ENCODE measurements around the gene AVPR2.

Gene AVPR2

DNA sequence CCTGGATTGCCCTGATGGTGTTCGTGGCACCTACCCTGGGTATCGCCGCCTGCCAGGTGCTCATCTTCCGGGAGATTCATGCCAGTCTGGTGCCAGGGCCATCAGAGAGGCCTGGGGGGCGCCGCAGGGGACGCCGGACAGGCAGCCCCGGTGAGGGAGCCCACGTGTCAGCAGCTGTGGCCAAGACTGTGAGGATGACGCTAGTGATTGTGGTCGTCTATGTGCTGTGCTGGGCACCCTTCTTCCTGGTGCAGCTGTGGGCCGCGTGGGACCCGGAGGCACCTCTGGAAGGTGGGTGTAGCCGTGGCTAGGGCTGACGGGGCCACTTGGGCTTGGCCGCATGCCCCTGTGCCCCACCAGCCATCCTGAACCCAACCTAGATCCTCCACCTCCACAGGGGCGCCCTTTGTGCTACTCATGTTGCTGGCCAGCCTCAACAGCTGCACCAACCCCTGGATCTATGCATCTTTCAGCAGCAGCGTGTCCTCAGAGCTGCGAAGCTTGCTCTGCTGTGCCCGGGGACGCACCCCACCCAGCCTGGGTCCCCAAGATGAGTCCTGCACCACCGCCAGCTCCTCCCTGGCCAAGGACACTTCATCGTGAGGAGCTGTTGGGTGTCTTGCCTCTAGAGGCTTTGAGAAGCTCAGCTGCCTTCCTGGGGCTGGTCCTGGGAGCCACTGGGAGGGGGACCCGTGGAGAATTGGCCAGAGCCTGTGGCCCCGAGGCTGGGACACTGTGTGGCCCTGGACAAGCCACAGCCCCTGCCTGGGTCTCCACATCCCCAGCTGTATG lies 1.8 kb downstream of the AVPR2 start:
- Histone ChIP-seq H3K36me3 (ENCODE audit: control insufficient read depth, insufficient read depth, low read length) (peaks cover 3% of the 10 kb centered on the region; the same call in 1 of the 2 replicates), H3K27ac (ENCODE audit: low read depth, low read length) (no peak overlapping the region), H3K9ac (ENCODE audit: low read length) (no peak overlapping the region), H3K9me3 (ENCODE audit: control insufficient read depth, insufficient read depth, low read depth, low read length) (peaks cover 17% of the 10 kb centered on the region; the same call in 1 of the 2 replicates), H3K4me3 (ENCODE audit: low read depth, low read length) (no peak overlapping the region), H3K4me1 (ENCODE audit: control insufficient read depth, insufficient read depth, low read length) (peaks cover 30% of the 10 kb centered on the region; the same call in 1 of the 2 replicates), H3K27me3 (ENCODE audit: control insufficient read depth, insufficient read depth, low read length) (no peaks in the 10 kb centered on the region)

DNA sequence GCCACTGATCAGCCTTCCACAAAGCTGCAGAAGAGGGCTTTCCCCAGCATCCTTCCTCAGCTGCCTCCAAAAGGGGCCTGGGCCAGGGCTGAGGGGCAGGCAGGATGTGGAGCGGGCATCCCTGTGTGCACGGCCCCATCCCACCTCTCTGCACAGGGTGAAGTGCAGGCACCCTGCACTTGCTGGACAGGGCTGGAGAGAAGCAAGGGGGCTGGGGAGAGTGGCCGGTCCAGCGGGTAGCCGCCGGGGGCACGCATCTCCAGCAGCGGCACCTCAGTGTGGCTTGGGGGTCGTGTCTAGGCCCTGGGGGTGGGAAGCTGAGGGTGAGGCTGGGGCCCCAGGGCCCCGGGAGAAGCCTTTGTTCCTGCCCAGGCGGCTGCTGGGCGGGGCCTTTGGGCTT lies 3.0 kb downstream of the AVPR2 start:
- H3K4me3 ChIP-seq (ENCODE audit: low read depth, low read length) = no peak overlapping the region
- no peak overlapping the region for H3K9ac ChIP-seq (ENCODE audit: low read length)
- peaks cover 3% of the 10 kb centered on the region; the same call in 1 of the 2 replicates for H3K36me3 ChIP-seq (ENCODE audit: control insufficient read depth, insufficient read depth, low read length)
- H3K9me3 ChIP-seq (ENCODE audit: control insufficient read depth, insufficient read depth, low read depth, low read length) = peaks cover 17% of the 10 kb centered on the region; the same call in 1 of the 2 replicates
- H3K4me1 ChIP-seq (ENCODE audit: control insufficient read depth, insufficient read depth, low read length) = peaks cover 19% of the 10 kb centered on the region; the same call in 1 of the 2 replicates
- H3K27ac ChIP-seq (ENCODE audit: low read depth, low read length) = no peak overlapping the region
- no peaks in the 10 kb centered on the region for H3K27me3 ChIP-seq (ENCODE audit: control insufficient read depth, insufficient read depth, low read length)

- H3K27ac ChIP-seq (ENCODE audit: low read depth, low read length) = no peak overlapping the region
- H3K27me3 ChIP-seq (ENCODE audit: control insufficient read depth, insufficient read depth, low read length) = no peaks in the 10 kb centered on the region
- peaks cover 6% of the 10 kb centered on the region; the same call in 1 of the 2 replicates for H3K36me3 ChIP-seq (ENCODE audit: control insufficient read depth, insufficient read depth, low read length)
- no peak overlapping the region for H3K9ac ChIP-seq (ENCODE audit: low read length)
- H3K9me3 ChIP-seq (ENCODE audit: control insufficient read depth, insufficient read depth, low read depth, low read length) = peaks cover 14% of the 10 kb centered on the region; the same call in 1 of the 2 replicates
- H3K4me1 ChIP-seq (ENCODE audit: control insufficient read depth, insufficient read depth, low read length) = peaks cover 17% of the 10 kb centered on the region; the same call in 1 of the 2 replicates
- H3K4me3 ChIP-seq (ENCODE audit: low read depth, low read length) = no peak overlapping the region
These were observed 3.9 kb downstream of the AVPR2 start for GRCh38 chrX:153908219-153908860.

DNA sequence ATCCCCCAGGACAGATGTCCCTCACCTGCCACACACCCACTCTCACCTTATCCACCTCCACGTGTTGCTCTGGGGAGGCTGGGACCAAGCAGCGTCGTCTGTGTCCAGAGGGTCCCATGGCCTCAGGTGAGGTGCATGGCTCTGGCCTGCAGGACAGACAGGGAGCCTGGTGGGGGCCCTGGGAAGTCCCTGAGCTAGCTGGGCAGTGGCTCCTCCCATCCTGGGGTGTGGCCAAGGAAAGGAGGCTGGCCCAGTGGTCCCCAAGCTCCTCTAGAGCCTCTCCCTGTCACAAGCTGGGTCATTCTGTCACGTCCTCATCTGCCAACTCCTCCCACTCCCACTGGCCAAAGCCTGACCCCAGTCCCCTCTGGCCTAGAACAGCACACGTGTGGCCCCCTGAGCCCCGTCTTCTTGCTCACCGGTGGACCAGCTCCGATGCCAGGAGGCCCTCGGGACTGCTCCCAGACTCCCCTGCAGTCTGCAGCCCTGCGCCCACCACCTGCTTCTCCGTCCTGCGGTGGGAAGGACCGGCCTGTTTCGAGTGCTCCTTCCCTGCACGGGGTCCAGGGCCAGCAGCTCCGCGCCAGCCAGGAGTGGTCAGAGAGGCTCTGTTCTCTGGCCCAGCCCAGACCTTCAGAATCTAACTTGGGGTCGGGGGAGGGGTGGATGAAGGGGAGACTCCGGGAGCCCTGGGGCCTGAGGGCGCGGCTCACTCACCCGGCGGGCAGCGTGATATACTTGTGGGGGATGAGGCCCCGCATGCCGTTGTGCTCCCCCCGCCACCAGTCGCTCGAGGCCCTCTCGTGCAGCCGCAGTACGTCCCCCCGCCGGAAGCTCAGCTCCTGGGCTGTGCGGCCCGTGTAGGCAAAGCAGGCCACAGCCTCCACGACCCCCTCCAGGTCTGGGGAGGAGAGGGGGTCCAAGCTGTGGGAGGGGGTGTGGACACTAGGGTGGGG lies 4.8 kb downstream of the AVPR2 start:
- H3K27me3 ChIP-seq (ENCODE audit: control insufficient read depth, insufficient read depth, low read length) = no peaks in the 10 kb centered on the region
- H3K9me3 ChIP-seq (ENCODE audit: control insufficient read depth, insufficient read depth, low read depth, low read length) = peaks cover 17% of the 10 kb centered on the region; the same call in 1 of the 2 replicates
- H3K36me3 ChIP-seq (ENCODE audit: control insufficient read depth, insufficient read depth, low read length) = peaks cover 9% of the 10 kb centered on the region; the same call in 1 of the 2 replicates
- H3K9ac ChIP-seq (ENCODE audit: low read length) = no peak overlapping the region
- no peak overlapping the region for H3K4me3 ChIP-seq (ENCODE audit: low read depth, low read length)
- no peak overlapping the region for H3K27ac ChIP-seq (ENCODE audit: low read depth, low read length)
- peaks cover 11% of the 10 kb centered on the region; the same call in 1 of the 2 replicates for H3K4me1 ChIP-seq (ENCODE audit: control insufficient read depth, insufficient read depth, low read length)

DNA sequence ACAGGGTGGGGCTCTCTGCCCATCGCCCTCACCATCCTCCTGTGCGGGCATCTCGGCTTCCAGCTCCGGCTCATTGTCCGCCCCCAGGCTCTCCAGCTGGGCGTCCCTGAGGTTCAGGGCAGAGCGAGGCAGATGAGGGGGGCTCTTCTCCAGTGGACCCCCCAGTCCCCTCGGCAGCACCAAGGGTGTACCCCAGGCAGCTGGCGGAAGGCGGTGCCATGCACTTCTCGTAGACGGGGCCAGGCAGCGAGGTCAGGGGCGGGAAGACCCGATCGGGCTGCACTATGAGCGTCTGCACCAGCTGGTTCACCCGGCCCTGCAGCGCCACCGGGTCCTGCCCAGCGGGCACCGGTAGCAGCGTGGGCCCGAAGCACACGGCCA lies 5.5 kb downstream of the AVPR2 start:
- peaks cover 10% of the 10 kb centered on the region; the same call in 1 of the 2 replicates for H3K4me1 ChIP-seq (ENCODE audit: control insufficient read depth, insufficient read depth, low read length)
- H3K27ac ChIP-seq (ENCODE audit: low read depth, low read length) = no peak overlapping the region
- peaks cover 12% of the 10 kb centered on the region; the same call in 1 of the 2 replicates for H3K36me3 ChIP-seq (ENCODE audit: control insufficient read depth, insufficient read depth, low read length)
- no peak overlapping the region for H3K4me3 ChIP-seq (ENCODE audit: low read depth, low read length)
- H3K9me3 ChIP-seq (ENCODE audit: control insufficient read depth, insufficient read depth, low read depth, low read length) = peaks cover 16% of the 10 kb centered on the region; the same call in 1 of the 2 replicates
- H3K27me3 ChIP-seq (ENCODE audit: control insufficient read depth, insufficient read depth, low read length) = no peaks in the 10 kb centered on the region
- no peak overlapping the region for H3K9ac ChIP-seq (ENCODE audit: low read length)

GRCh38 chrX:153910446-153910845 lies 6.0 kb downstream of the AVPR2 start:
- Histone ChIP-seq H3K27ac (ENCODE audit: low read depth, low read length) (no peak overlapping the region), H3K36me3 (ENCODE audit: control insufficient read depth, insufficient read depth, low read length) (peaks cover 12% of the 10 kb centered on the region; the same call in 1 of the 2 replicates), H3K9ac (ENCODE audit: low read length) (no peak overlapping the region), H3K9me3 (ENCODE audit: control insufficient read depth, insufficient read depth, low read depth, low read length) (peaks cover 16% of the 10 kb centered on the region; the same call in 1 of the 2 replicates), H3K4me3 (ENCODE audit: low read depth, low read length) (no peak overlapping the region), H3K27me3 (ENCODE audit: control insufficient read depth, insufficient read depth, low read length) (no peaks in the 10 kb centered on the region), H3K4me1 (ENCODE audit: control insufficient read depth, insufficient read depth, low read length) (peaks cover 10% of the 10 kb centered on the region; the same call in 1 of the 2 replicates)

- Histone ChIP-seq H3K9ac (ENCODE audit: low read length) (no peak overlapping the region), H3K27ac (ENCODE audit: low read depth, low read length) (no peak overlapping the region), H3K4me3 (ENCODE audit: low read depth, low read length) (no peak overlapping the region), H3K27me3 (ENCODE audit: control insufficient read depth, insufficient read depth, low read length) (no peaks in the 10 kb centered on the region), H3K9me3 (ENCODE audit: control insufficient read depth, insufficient read depth, low read depth, low read length) (peaks cover 9% of the 10 kb centered on the region; the same call in 1 of the 2 replicates), H3K4me1 (ENCODE audit: control insufficient read depth, insufficient read depth, low read length) (peaks cover 10% of the 10 kb centered on the region; the same call in 1 of the 2 replicates), H3K36me3 (ENCODE audit: control insufficient read depth, insufficient read depth, low read length) (peaks cover 12% of the 10 kb centered on the region; the same call in 1 of the 2 replicates)
These were observed 7.3 kb downstream of the AVPR2 start for GRCh38 chrX:153911798-153912197.

DNA sequence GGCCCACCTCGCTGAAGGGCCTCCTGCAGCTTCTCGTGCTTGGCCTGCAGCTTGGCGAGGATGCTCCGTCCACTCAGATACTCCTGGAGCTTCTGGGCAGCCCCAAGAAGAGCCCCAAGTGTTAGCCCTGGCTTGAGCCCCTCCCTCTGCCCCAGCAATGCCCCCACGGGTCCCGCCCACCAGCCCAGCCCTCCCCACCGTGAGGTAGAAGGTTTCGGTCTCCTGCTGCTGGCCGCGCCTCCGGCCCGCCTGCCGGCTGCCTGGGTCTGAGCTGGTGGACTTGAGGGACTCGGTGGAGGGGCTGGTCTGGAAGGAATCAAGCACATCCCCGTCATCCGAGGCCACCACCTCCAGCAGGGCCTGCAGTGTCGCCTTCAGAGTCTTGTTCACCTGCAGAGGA lies 8.7 kb downstream of the AVPR2 start:
- no peak overlapping the region for H3K9ac ChIP-seq (ENCODE audit: low read length)
- peaks cover 20% of the 10 kb centered on the region for H3K36me3 ChIP-seq (ENCODE audit: control insufficient read depth, insufficient read depth, low read length)
- H3K27me3 ChIP-seq (ENCODE audit: control insufficient read depth, insufficient read depth, low read length) = no peaks in the 10 kb centered on the region
- H3K4me1 ChIP-seq (ENCODE audit: control insufficient read depth, insufficient read depth, low read length) = peaks cover 10% of the 10 kb centered on the region; the same call in 1 of the 2 replicates
- no peak overlapping the region for H3K4me3 ChIP-seq (ENCODE audit: low read depth, low read length)
- no peak overlapping the region for H3K27ac ChIP-seq (ENCODE audit: low read depth, low read length)
- peaks cover 12% of the 10 kb centered on the region; the same call in 1 of the 2 replicates for H3K9me3 ChIP-seq (ENCODE audit: control insufficient read depth, insufficient read depth, low read depth, low read length)

DNA sequence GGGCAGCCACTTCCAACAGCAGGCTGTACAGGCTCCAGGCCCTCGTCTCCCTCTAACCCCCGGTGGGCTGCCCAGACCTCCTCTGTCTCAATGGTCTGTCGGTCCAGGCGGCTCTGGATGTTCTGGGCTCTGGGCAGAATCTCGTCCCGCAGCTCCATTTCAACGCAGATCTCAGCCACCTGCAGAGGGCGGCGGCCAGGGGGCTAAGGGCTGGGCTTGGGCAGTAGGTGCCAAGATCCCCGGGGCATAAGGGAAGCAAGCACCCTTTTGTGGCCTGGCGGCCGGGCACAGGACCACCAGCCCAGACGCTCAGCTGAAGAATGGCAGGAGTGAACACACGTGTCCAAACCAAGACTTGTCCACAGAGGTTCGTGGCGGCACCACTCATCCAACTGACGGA lies 9.2 kb downstream of the AVPR2 start:
- Histone ChIP-seq H3K27me3 (ENCODE audit: control insufficient read depth, insufficient read depth, low read length) (no peaks in the 10 kb centered on the region), H3K9me3 (ENCODE audit: control insufficient read depth, insufficient read depth, low read depth, low read length) (peaks cover 12% of the 10 kb centered on the region; the same call in 1 of the 2 replicates), H3K4me3 (ENCODE audit: low read depth, low read length) (no peak overlapping the region), H3K9ac (ENCODE audit: low read length) (no peak overlapping the region), H3K27ac (ENCODE audit: low read depth, low read length) (no peak overlapping the region), H3K36me3 (ENCODE audit: control insufficient read depth, insufficient read depth, low read length) (peaks cover 24% of the 10 kb centered on the region), H3K4me1 (ENCODE audit: control insufficient read depth, insufficient read depth, low read length) (peaks cover 10% of the 10 kb centered on the region; the same call in 1 of the 2 replicates)

GRCh38 chrX:153917869-153918268 lies 13.4 kb downstream of the AVPR2 start:
- peaks cover 40% of the 10 kb centered on the region for H3K36me3 ChIP-seq (ENCODE audit: control insufficient read depth, insufficient read depth, low read length)
- H3K9ac ChIP-seq (ENCODE audit: low read length) = no peak overlapping the region
- H3K4me3 ChIP-seq (ENCODE audit: low read depth, low read length) = no peak overlapping the region
- H3K27ac ChIP-seq (ENCODE audit: low read depth, low read length) = no peak overlapping the region
- H3K27me3 ChIP-seq (ENCODE audit: control insufficient read depth, insufficient read depth, low read length) = no peaks in the 10 kb centered on the region
- H3K9me3 ChIP-seq (ENCODE audit: control insufficient read depth, insufficient read depth, low read depth, low read length) = peaks cover 25% of the 10 kb centered on the region; the same call in 1 of the 2 replicates
- H3K4me1 ChIP-seq (ENCODE audit: control insufficient read depth, insufficient read depth, low read length) = peaks cover 13% of the 10 kb centered on the region; the same call in 1 of the 2 replicates
